ENCODE measurements around the gene C2orf92. TPM values are rescaled to one million over a fixed set of nuclear protein-coding genes. Genes with fewer than 3 reads are reported as not detected.
"Not testable (repeated sequence)": the region's sequence is repeated elsewhere in the genome, so short reads cannot be mapped to it uniquely, and the experiment has no call there.

Gene C2orf92
- 10 to 100 TPM; 21.3 to 47.1 TPM for total RNA-seq

- Histone ChIP-seq H3K4me1 (peaks cover 9% of the 10 kb centered on the region), H3K9me3 (no peaks in the 10 kb centered on the region), H3K36me3 (replicated peaks in 1 of 2; ENCODE audit: insufficient read depth in 1 of 2, low read depth in 2 of 2) (no peaks in the 10 kb centered on the region), H3K27me3 (no peaks in the 10 kb centered on the region), H3K27ac (no peak within 1 kb of the TSS), H3K4me3 (no peak within 1 kb of the TSS)
- whole genome bisulfite sequencing, 2 donors: 85 to 93% methylated on average over 6 of the region's 6 CpGs
- no peak for TF ChIP-seq POLR2A (IDR thresholded peaks at IDR 0.05)
- TF ChIP-seq, protein P1, sequence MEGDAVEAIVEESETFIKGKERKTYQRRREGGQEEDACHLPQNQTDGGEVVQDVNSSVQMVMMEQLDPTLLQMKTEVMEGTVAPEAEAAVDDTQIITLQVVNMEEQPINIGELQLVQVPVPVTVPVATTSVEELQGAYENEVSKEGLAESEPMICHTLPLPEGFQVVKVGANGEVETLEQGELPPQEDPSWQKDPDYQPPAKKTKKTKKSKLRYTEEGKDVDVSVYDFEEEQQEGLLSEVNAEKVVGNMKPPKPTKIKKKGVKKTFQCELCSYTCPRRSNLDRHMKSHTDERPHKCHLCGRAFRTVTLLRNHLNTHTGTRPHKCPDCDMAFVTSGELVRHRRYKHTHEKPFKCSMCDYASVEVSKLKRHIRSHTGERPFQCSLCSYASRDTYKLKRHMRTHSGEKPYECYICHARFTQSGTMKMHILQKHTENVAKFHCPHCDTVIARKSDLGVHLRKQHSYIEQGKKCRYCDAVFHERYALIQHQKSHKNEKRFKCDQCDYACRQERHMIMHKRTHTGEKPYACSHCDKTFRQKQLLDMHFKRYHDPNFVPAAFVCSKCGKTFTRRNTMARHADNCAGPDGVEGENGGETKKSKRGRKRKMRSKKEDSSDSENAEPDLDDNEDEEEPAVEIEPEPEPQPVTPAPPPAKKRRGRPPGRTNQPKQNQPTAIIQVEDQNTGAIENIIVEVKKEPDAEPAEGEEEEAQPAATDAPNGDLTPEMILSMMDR (IDR thresholded peaks at IDR 0.05): no peak
- ATAC-seq (no peak), DNase-seq (no peak)
- intact Hi-C loops (cut with DNase I): no loop called here
These were observed at the start of gene C2orf92 for GRCh38 chr2:97669448-97669847. Gene C2orf92, plus strand, starts transcription at chr2:97669713. Its CDS starts 76 bp downstream, at chr2:97669789.

GRCh38 chr2:97620492-97620891 lies 49.0 kb upstream of the C2orf92 start:
- H3K4me1 ChIP-seq; H3K9me3 ChIP-seq; DNase-seq; ATAC-seq; H3K36me3 ChIP-seq (replicated peaks in 1 of 2; ENCODE audit: insufficient read depth in 1 of 2, low read depth in 2 of 2); H3K27me3 ChIP-seq; intact Hi-C loops (cut with DNase I); H3K27ac ChIP-seq; H3K4me3 ChIP-seq: not testable (repeated sequence)
- 92% methylated on average over 1 of the region's 1 CpG; no CpG with 5 or more reads in 1 of the 2 donors for WGBS, 2 donors

DNA sequence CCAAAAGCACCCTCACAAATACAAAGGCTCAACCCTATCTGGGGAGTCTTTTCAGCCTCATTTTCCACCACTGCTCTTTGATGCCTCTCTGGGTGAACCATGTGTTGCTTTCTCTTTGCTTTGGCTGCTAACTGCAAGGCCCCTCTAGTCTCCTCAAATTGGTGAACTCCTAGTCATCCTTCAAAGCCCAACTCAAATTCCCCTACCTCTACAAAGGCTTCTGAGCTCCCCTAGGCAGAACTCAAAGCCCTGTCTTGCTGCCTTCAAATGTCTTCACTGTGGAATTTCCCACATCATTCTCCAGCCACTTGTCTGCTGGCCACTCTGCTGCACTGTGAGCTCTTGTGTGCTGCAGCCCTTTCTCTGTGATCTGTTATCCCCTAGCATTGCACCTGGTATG lies 46.5 kb upstream of the C2orf92 start:
- H3K36me3 ChIP-seq (replicated peaks in 1 of 2; ENCODE audit: insufficient read depth in 1 of 2, low read depth in 2 of 2); ATAC-seq; intact Hi-C loops (cut with DNase I); H3K27ac ChIP-seq; H3K4me3 ChIP-seq; H3K4me1 ChIP-seq; DNase-seq; H3K27me3 ChIP-seq; H3K9me3 ChIP-seq: not testable (repeated sequence)

DNA sequence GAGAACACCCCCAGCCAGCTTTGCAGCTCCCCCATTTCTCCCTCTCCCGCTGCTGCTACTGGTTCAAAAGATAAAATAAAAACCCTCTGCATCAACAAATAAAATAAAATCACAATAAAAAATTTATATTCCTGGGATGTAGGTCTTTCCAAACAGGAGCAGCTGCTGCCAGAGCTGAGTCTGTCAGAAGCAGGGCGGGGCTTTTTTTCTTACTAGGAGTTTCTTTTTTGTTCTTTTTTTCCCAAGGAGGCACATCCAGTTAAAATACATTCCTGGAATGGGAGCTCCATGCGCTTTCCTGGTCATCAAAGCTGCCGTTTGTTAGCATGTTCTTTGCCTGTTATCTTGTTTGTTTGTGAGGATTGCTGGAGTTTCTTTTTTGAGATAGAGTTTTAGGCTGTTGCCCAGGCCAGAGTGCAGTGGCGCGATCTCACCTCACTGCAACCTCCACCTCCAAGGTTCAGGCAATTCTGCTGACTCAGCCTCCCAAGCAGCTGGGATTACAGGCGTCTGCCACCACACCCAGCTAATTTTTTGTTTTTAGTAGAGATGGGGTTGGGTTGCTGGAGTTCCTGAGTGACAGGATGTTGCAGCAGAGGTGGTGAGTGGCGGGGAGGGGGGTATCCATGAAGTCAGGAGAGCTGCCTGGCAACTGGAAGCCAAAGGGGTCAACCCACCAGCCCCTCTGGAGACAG lies 44.0 kb upstream of the C2orf92 start:
- ATAC-seq; H3K4me1 ChIP-seq; DNase-seq; H3K9me3 ChIP-seq; intact Hi-C loops (cut with DNase I); H3K4me3 ChIP-seq; H3K27ac ChIP-seq; H3K36me3 ChIP-seq (replicated peaks in 1 of 2; ENCODE audit: insufficient read depth in 1 of 2, low read depth in 2 of 2); H3K27me3 ChIP-seq: not testable (repeated sequence)
- WGBS, 2 donors: 37 to 75% methylated on average over 2 of the region's 8 CpGs

- H3K36me3 ChIP-seq (replicated peaks in 1 of 2; ENCODE audit: insufficient read depth in 1 of 2, low read depth in 2 of 2); H3K4me1 ChIP-seq; H3K9me3 ChIP-seq; intact Hi-C loops (cut with DNase I); DNase-seq; H3K4me3 ChIP-seq; H3K27ac ChIP-seq; H3K27me3 ChIP-seq; ATAC-seq: not testable (repeated sequence)
- 68 to 81% methylated on average over 8 of the region's 8 CpGs for WGBS, 2 donors
These were observed 43.5 kb upstream of the C2orf92 start for GRCh38 chr2:97626049-97626430.

- H3K27me3 ChIP-seq: no peaks in the 10 kb centered on the region
- no peak for DNase-seq
These were observed 25.3 kb upstream of the C2orf92 start for GRCh38 chr2:97644023-97644717.

More at GRCh38 chr2:97644023-97644717, 25.3 kb upstream of the C2orf92 start:
- intact Hi-C loops (cut with DNase I): no loop called here
- no peak overlapping the region for H3K4me3 ChIP-seq
- no peak for TF ChIP-seq POLR2A (IDR thresholded peaks at IDR 0.05)
- TF ChIP-seq, protein P1 (IDR thresholded peaks at IDR 0.05): no peak
- ATAC-seq: no peak
- H3K27ac ChIP-seq: no peak overlapping the region
- H3K36me3 ChIP-seq (replicated peaks in 1 of 2; ENCODE audit: insufficient read depth in 1 of 2, low read depth in 2 of 2): peaks cover 4 to 13% of the 10 kb centered on the region in 2 donors
- 92 to 93% methylated on average over 4 of the region's 4 CpGs for WGBS, 2 donors
- peaks cover 23% of the 10 kb centered on the region for H3K4me1 ChIP-seq
- no peaks in the 10 kb centered on the region for H3K9me3 ChIP-seq
